K562 (cell line): ENCODE measurements around the gene MBD5. TPM values are rescaled to one million over a fixed set of nuclear protein-coding genes. Genes with fewer than 3 reads are reported as not detected.

ENCODE experiments used
- ATAC-seq: fragments of 200-7000 bp; cut with Tn5 transposase; 3 replicates; pipeline ENCODE4 v1.9.1; 2020; ENCODE audit warnings: moderate library complexity
- BruUV-seq: library from RNA; stranded (reverse); fragments of 400-500 nt; replicated peaks from 2 replicates; lab custom pipeline; 2021; lab: Mats Ljungman, UMichigan
- CTCF ChIA-PET: fragments of 300-600 bp; formaldehyde crosslinking; extraction: SDS; loops from one replicate; lab custom pipeline; 2021; ENCODE audit warnings: low intra/inter-chr PET ratio; lab: Yijun Ruan, JAX
- POLR2A ChIA-PET: fragments of 300-600, 350-650 bp; sonication (Branson Sonifier 250); formaldehyde crosslinking; extraction: SDS; loops from one replicate; lab custom pipeline; 2021; ENCODE audit warnings: antibody characterized with exemption, inconsistent platforms; lab: Yijun Ruan, JAX
- DNase-seq, 4 experiments: peaks; one replicate each; pipeline versions ENCODE4 v3.0.0 to v3.0.0-alpha.2; 2011 to 2018; ENCODE audit warnings: low spot score in 3 of 4, mixed read lengths in 3 of 4; ENCODE audit errors: extremely low read depth in 1 of 4
- FAIRE-seq: peaks from 2 replicates; lab custom pipeline; 2011; peaks lifted over from hg19 to GRCh38; lab: Jason Lieb, UNC
- H2AFZ ChIP-seq: 2 replicates; pipeline ENCODE4 v1.6.0; 2011; ENCODE audit warnings: low read depth, low read length, control low read depth, inconsistent platforms
- H3K27ac ChIP-seq: fragments of 200-600 bp; 3 replicates; pipeline ENCODE4 v1.8.0; 2011; ENCODE audit warnings: low read depth, mild to moderate bottlenecking, control low read depth, inconsistent platforms, low read length, moderate library complexity, mixed read lengths; ENCODE audit errors: extremely low read depth
- H3K27me3 ChIP-seq, 2 experiments: fragments of 300-600 bp in 1 of 2; 2 replicates in 1 of 2; 3 replicates in 1 of 2; pipeline versions ENCODE4 v1.6.0 to v1.8.0; 2011; ENCODE audit warnings: inconsistent platforms in 2 of 2, low read length in 2 of 2, mild to moderate bottlenecking in 1 of 2, mixed read lengths in 1 of 2, moderate library complexity in 1 of 2; ENCODE audit not compliant: control insufficient read depth in 2 of 2, insufficient read depth in 2 of 2
- H3K36me3 ChIP-seq: fragments of 300-600 bp; 3 replicates; pipeline ENCODE4 v1.8.0; 2011; ENCODE audit warnings: mild to moderate bottlenecking, low read length, inconsistent platforms; ENCODE audit not compliant: control insufficient read depth, insufficient read depth
- H3K4me1 ChIP-seq, 2 experiments: fragments of 200-600 bp in 1 of 2; replicated peaks in 1 of 2; 2 replicates in 1 of 2; 3 replicates in 1 of 2; pipeline versions ENCODE4 v1.5.1 to v1.8.0; 2011; ENCODE audit warnings: inconsistent platforms in 2 of 2, low read length in 2 of 2, mild to moderate bottlenecking in 1 of 2, mixed read lengths in 1 of 2, moderate library complexity in 1 of 2; ENCODE audit not compliant: control insufficient read depth in 2 of 2, insufficient read depth in 2 of 2
- H3K4me2 ChIP-seq: 2 replicates; pipeline ENCODE4 v1.6.1; 2011; ENCODE audit warnings: low read length, control low read depth, inconsistent platforms, mixed read lengths; ENCODE audit not compliant: insufficient read depth
- H3K4me3 ChIP-seq: fragments of 200-600 bp; sonication (generic), shearing (Covaris generic); 2 replicates; pipeline ENCODE4 v1.5.1; 2016; ENCODE audit warnings: control low read depth, inconsistent platforms
- H3K79me2 ChIP-seq: fragments of 200-600 bp; 3 replicates; pipeline ENCODE4 v1.8.0; 2011; ENCODE audit warnings: low read length, inconsistent platforms; ENCODE audit not compliant: control insufficient read depth, insufficient read depth
- H3K9ac ChIP-seq, 2 experiments: 2 replicates each; pipeline versions ENCODE4 v1.6.0 to v1.6.1; 2011; ENCODE audit warnings: low read depth in 2 of 2, low read length in 2 of 2, control low read depth in 1 of 2, inconsistent platforms in 1 of 2, mild to moderate bottlenecking in 1 of 2, mixed read lengths in 1 of 2; ENCODE audit not compliant: insufficient read depth in 1 of 2
- H3K9me1 ChIP-seq: one replicate; pipeline ENCODE4 v1.6.0; 2011; ENCODE audit warnings: inconsistent platforms, mild to moderate bottlenecking, low read length, moderate library complexity; ENCODE audit not compliant: control insufficient read depth, insufficient read depth
- H3K9me3 ChIP-seq: replicated peaks from 2 replicates; pipeline ENCODE4 v1.5.1; 2011; ENCODE audit warnings: low read depth, low read length, inconsistent platforms; ENCODE audit not compliant: control insufficient read depth, insufficient read depth
- H4K20me1 ChIP-seq: replicated peaks from 2 replicates; pipeline ENCODE4 v1.6.1; 2011; ENCODE audit warnings: low read length, inconsistent platforms, mixed read lengths; ENCODE audit not compliant: control insufficient read depth, insufficient read depth
- CEBPG ChIP-seq, 3 experiments: fragments of 200-800 bp in 1 of 3; sonication (Bioruptor generic) in 1 of 3; sonication (generic) in 1 of 3; formaldehyde crosslinking in 1 of 3; IDR thresholded peaks in 2 of 3; conservative IDR thresholded peaks in 1 of 3; 2 replicates each; pipeline versions ENCODE4 v1.6.1 to v1.8.0; 2016 to 2022; ENCODE audit warnings: missing compliant biosample characterization in 2 of 3, missing genetic modification characterization in 2 of 3, mild to moderate bottlenecking in 1 of 3, missing genetic modification reagents in 1 of 3
- DEAF1 ChIP-seq: fragments of 450-650 bp; formaldehyde crosslinking; IDR thresholded peaks from 2 replicates; pipeline ENCODE4 v1.4.0; 2020; ENCODE audit warnings: mild to moderate bottlenecking, moderate library complexity
- NFIC ChIP-seq: fragments of 450-650 bp; IDR thresholded peaks from 2 replicates; pipeline ENCODE4 v1.6.1; 2017; ENCODE audit warnings: mild to moderate bottlenecking, inconsistent platforms
- PTTG1 ChIP-seq: fragments of 450-650 bp; IDR thresholded peaks from 2 replicates; pipeline ENCODE4 v1.6.1; 2016; ENCODE audit warnings: low read depth, mild to moderate bottlenecking, missing genetic modification characterization, missing compliant biosample characterization
- ZBTB12 ChIP-seq: fragments of 250-450 bp; sonication (Bioruptor Pico); IDR thresholded peaks from 2 replicates; pipeline ENCODE4 v1.4.0; 2020
- ZNF140 ChIP-seq: fragments of 250-450 bp; sonication (Bioruptor Pico); IDR thresholded peaks from 2 replicates; pipeline ENCODE4 v1.8.0; 2021; ENCODE audit warnings: moderate library complexity, mild to moderate bottlenecking, inconsistent platforms
- WGBS: fragments of 100-300 bp; shearing (Covaris generic); methylation state at CpG from one replicate; pipeline ENCODE4 v1.1.6; 2016; ENCODE audit warnings: low coverage, mixed read lengths; ENCODE audit not compliant: insufficient coverage; ENCODE audit errors: missing lambda C conversion rate; 5-methylcytosine and 5-hydroxymethylcytosine counted together
- in situ Hi-C: fragments of 300-500 bp; cut with MboI; formaldehyde crosslinking; loops from 4 replicates; pipeline ENCODE4 v1.15.0; 2018; ENCODE audit warnings: inconsistent platforms, mixed read lengths
- intact Hi-C: fragments of 100-400 bp; cut with micrococcal nuclease; formaldehyde crosslinking; loops from 2 replicates; pipeline ENCODE4 v1.14.2; 2022
- polyA plus RNA-seq, 8 experiments: library from polyadenylated mRNA; depleted of rRNA in 4 of 8; stranded (reverse) in 5 of 8; unstranded in 3 of 8; fragments of >200 nt; fragmentation: Nextera tagmentation in 2 of 8; fragmentation: Illumina TruSeq in 1 of 8; extraction: Ambion mirVana in 2 of 8; extraction: Trizol in 1 of 8; gene quantifications; 2 replicates each; pipeline versions ENCODE4 v1.2.1 to v1.2.3, GENCODE V29; 2011 to 2014; ENCODE audit warnings: inconsistent platforms in 1 of 8, missing spikeins in 1 of 8
- total RNA-seq, 7 experiments: library from RNA; depleted of rRNA in 6 of 7; stranded (reverse); fragments of >200 nt in 6 of 7; fragmentation: Illumina TruSeq in 2 of 7; extraction: Trizol in 2 of 7; gene quantifications; 2 replicates each; pipeline versions ENCODE4 v1.2.1 to v1.2.3, GENCODE V29; 2011 to 2021; ENCODE audit warnings: low replicate concordance in 1 of 7
- TF ChIP-seq, protein P1 (sequence below): fragments of 250-450 bp; sonication (Bioruptor Pico); IDR thresholded peaks from 2 replicates; pipeline ENCODE4 v1.9.0; 2021; ENCODE audit warnings: mild to moderate bottlenecking, inconsistent platforms
- TF ChIP-seq, protein P2 (sequence below): fragments of 450-650 bp; formaldehyde crosslinking; conservative IDR thresholded peaks from 2 replicates; pipeline ENCODE4 v1.4.0; 2022; ENCODE audit warnings: mild to moderate bottlenecking, missing genetic modification characterization

The MBD5 gene
- total and polyA plus RNA-seq, 9 of the 15 experiments (the other 6 are each of a cell fraction or from before 2014, with no cell fraction given) = 3.4 to 14.5 (median 9.0) TPM

DNA sequence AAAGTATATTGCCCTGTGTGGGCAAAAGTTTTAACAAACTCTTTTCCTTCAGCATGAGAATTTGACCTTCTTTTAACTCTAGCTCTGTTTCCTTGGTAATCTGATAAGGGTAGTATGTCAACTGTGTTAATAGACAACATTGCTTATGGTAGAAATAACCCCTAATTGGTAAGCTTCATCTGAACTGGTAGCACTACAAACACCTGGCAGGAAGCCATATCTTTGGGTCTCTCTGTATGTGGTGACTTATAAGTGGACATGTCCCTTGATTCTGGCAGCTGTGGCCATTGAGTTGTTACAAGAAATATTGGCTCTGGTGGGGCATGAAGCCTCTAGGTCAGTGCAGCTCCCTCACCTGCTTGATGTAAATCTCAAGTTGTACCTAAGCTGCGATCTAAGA is 46.9 kb downstream of the MBD5 start:
- H3K4me2 ChIP-seq = no peak overlapping the region
- POLR2A ChIA-PET = interaction anchor here (0.9 to 1.2 kb wide), 2 partner anchors 13 to 38 kb away, joined by 3 to 4 read pairs; no protein-coding TSS in a partner anchor
- H4K20me1 ChIP-seq = no peaks in the 10 kb centered on the region
- H3K27me3 ChIP-seq = no peaks in the 10 kb centered on the region
- 50% methylated on average over 1 of the region's 1 CpG for WGBS
- TF ChIP-seq NFIC (peak; percentile 48), PTTG1 (tag) (no peak)
- in situ Hi-C loops = no loop called here
- CTCF ChIA-PET = no interaction called here
- H3K9me3 ChIP-seq = no peaks in the 10 kb centered on the region
- FAIRE-seq (no peak), DNase-seq (peak in 1 of 4 experiments; percentile 4), ATAC-seq (no peak)
- H3K4me1 ChIP-seq = no peaks in the 10 kb centered on the region; a peak in 1 of 5 replicates
- no peak overlapping the region for H2AFZ ChIP-seq
- H3K4me3 ChIP-seq = no peak overlapping the region
- no peak overlapping the region for H3K27ac ChIP-seq
- BruUV-seq = no TSS peak
- no peaks in the 10 kb centered on the region for H3K79me2 ChIP-seq
- intact Hi-C loops = no loop called here
- H3K9ac ChIP-seq = no peak overlapping the region
- no peaks in the 10 kb centered on the region for H3K36me3 ChIP-seq
- H3K9me1 ChIP-seq = no peaks in the 10 kb centered on the region

GRCh38 chr2:148071351-148071750 is 50.5 kb downstream of the MBD5 start:
- DNase-seq = no peak
- Histone ChIP-seq H4K20me1 (no peaks in the 10 kb centered on the region), H3K27ac (no peak overlapping the region), H3K36me3 (no peaks in the 10 kb centered on the region), H3K4me3 (no peak overlapping the region), H3K27me3 (no peaks in the 10 kb centered on the region), H3K9me3 (no peaks in the 10 kb centered on the region), H3K4me1 (no peaks in the 10 kb centered on the region; a peak in 1 of 5 replicates), H2AFZ (no peak overlapping the region), H3K9ac (no peak overlapping the region), H3K79me2 (no peaks in the 10 kb centered on the region), H3K9me1 (no peaks in the 10 kb centered on the region), H3K4me2 (no peak overlapping the region)
- CTCF ChIA-PET = no interaction called here
- no peak for ATAC-seq
- in situ Hi-C loops = no loop called here
- WGBS = 53% methylated on average over 4 of the region's 4 CpGs
- intact Hi-C loops = no loop called here
- no peak for FAIRE-seq
- POLR2A ChIA-PET = no interaction called here
- no TSS peak for BruUV-seq
- TF ChIP-seq, protein P1, sequence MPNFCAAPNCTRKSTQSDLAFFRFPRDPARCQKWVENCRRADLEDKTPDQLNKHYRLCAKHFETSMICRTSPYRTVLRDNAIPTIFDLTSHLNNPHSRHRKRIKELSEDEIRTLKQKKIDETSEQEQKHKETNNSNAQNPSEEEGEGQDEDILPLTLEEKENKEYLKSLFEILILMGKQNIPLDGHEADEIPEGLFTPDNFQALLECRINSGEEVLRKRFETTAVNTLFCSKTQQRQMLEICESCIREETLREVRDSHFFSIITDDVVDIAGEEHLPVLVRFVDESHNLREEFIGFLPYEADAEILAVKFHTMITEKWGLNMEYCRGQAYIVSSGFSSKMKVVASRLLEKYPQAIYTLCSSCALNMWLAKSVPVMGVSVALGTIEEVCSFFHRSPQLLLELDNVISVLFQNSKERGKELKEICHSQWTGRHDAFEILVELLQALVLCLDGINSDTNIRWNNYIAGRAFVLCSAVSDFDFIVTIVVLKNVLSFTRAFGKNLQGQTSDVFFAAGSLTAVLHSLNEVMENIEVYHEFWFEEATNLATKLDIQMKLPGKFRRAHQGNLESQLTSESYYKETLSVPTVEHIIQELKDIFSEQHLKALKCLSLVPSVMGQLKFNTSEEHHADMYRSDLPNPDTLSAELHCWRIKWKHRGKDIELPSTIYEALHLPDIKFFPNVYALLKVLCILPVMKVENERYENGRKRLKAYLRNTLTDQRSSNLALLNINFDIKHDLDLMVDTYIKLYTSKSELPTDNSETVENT (CRISPR knock-in tag) = no peak
- TF ChIP-seq ZBTB12 (no peak), CEBPG (CRISPR knock-in tag; IDR thresholded peaks at IDR 0.05) (no peak), CEBPG (tag; conservative IDR thresholded peaks at IDR 0.05 in 1 of 2, IDR thresholded peaks at IDR 0.05 in 1 of 2) (no peak), DEAF1 (CRISPR knock-in tag) (no peak), ZNF140 (no peak)
- TF ChIP-seq, protein P2, sequence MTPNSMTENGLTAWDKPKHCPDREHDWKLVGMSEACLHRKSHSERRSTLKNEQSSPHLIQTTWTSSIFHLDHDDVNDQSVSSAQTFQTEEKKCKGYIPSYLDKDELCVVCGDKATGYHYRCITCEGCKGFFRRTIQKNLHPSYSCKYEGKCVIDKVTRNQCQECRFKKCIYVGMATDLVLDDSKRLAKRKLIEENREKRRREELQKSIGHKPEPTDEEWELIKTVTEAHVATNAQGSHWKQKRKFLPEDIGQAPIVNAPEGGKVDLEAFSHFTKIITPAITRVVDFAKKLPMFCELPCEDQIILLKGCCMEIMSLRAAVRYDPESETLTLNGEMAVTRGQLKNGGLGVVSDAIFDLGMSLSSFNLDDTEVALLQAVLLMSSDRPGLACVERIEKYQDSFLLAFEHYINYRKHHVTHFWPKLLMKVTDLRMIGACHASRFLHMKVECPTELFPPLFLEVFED (CRISPR knock-in tag) = no peak
